GM18873 (cell line): Measurements from ENCODE around the gene ANO10.
"Not testable (repeated sequence)": the region's sequence is repeated elsewhere in the genome, so short reads cannot be mapped to it uniquely, and the experiment has no call there.

Experiments
- ATAC-seq: cut with Tn5 transposase; IDR thresholded peaks from one replicate; pipeline ENCODE4 v1.9.1; 2021; ENCODE audit warnings: mild to moderate bottlenecking, moderate library complexity, moderate number of reproducible peaks; ENCODE audit not compliant: unreplicated experiment, low FRiP score

The ANO10 gene

GRCh38 chr3:43584043-43584826 is 37.6 kb downstream of the ANO10 start:
- ATAC-seq = no peak

- ATAC-seq = no peak
Observed at GRCh38 chr3:43583481-43583880, 38.3 kb downstream of the ANO10 start.

- no peak for ATAC-seq
Observed at GRCh38 chr3:43582866-43583265, 38.9 kb downstream of the ANO10 start.

- no peak for ATAC-seq
Observed at GRCh38 chr3:43581343-43581742, 40.5 kb downstream of the ANO10 start.

GRCh38 chr3:43580181-43580580 is 41.6 kb downstream of the ANO10 start:
- no peak for ATAC-seq

GRCh38 chr3:43573576-43573975 is 48.2 kb downstream of the ANO10 start:
- ATAC-seq = no peak

- not testable (repeated sequence) for ATAC-seq
Observed at GRCh38 chr3:43565661-43566341, 56.0 kb downstream of the ANO10 start.

- no peak for ATAC-seq
Observed at GRCh38 chr3:43559961-43560360, 61.9 kb downstream of the ANO10 start.

GRCh38 chr3:43558171-43558570 is 63.6 kb downstream of the ANO10 start:
- no peak for ATAC-seq

GRCh38 chr3:43549626-43550290 is 72.1 kb downstream of the ANO10 start:
- ATAC-seq = no peak

GRCh38 chr3:43544277-43544676 is 77.5 kb downstream of the ANO10 start:
- ATAC-seq = not testable (repeated sequence)

- ATAC-seq = no peak
Observed at GRCh38 chr3:43542328-43543043, 79.3 kb downstream of the ANO10 start.

GRCh38 chr3:43540624-43541023 is 81.2 kb downstream of the ANO10 start:
- no peak for ATAC-seq

GRCh38 chr3:43539321-43539720 is 82.5 kb downstream of the ANO10 start:
- no peak for ATAC-seq

- ATAC-seq = no peak
Observed at GRCh38 chr3:43537225-43537624, 84.6 kb downstream of the ANO10 start.

GRCh38 chr3:43534675-43535074 is 87.1 kb downstream of the ANO10 start:
- ATAC-seq = no peak

GRCh38 chr3:43533009-43533408 is 88.8 kb downstream of the ANO10 start:
- ATAC-seq = no peak

- ATAC-seq = no peak
Observed at GRCh38 chr3:43531835-43532234, 90.0 kb downstream of the ANO10 start.

GRCh38 chr3:43528498-43529099 is 93.2 kb downstream of the ANO10 start:
- ATAC-seq = no peak

GRCh38 chr3:43526956-43527355 is 94.9 kb downstream of the ANO10 start:
- no peak for ATAC-seq
